CMK (cell line): Measurements from ENCODE around the gene PTPRN.
"Not testable (repeated sequence)": the region's sequence is repeated elsewhere in the genome, so short reads cannot be mapped to it uniquely, and the experiment has no call there.

Experiments used
- DNase-seq: peaks from one replicate; pipeline ENCODE4 v3.0.0-alpha.2; 2010; ENCODE audit warnings: low read depth

PTPRN gene

DNA sequence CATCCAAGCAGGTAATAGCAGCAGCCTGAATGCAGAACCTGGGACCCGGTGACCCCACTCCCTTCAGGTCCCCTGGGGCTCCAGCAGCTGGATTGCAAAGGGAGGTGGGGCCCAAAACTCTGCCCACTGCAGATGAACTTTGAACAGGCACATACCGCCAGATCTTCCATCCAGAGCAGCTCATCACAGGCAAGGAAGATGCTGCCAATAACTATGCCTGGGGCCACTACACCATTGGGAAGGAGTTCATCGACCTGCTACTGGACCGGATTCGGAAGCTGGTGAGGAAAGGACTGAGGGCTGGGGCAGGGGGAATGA is 39.2 kb downstream of the PTPRN start:
- DNase-seq, result no peak

DNA sequence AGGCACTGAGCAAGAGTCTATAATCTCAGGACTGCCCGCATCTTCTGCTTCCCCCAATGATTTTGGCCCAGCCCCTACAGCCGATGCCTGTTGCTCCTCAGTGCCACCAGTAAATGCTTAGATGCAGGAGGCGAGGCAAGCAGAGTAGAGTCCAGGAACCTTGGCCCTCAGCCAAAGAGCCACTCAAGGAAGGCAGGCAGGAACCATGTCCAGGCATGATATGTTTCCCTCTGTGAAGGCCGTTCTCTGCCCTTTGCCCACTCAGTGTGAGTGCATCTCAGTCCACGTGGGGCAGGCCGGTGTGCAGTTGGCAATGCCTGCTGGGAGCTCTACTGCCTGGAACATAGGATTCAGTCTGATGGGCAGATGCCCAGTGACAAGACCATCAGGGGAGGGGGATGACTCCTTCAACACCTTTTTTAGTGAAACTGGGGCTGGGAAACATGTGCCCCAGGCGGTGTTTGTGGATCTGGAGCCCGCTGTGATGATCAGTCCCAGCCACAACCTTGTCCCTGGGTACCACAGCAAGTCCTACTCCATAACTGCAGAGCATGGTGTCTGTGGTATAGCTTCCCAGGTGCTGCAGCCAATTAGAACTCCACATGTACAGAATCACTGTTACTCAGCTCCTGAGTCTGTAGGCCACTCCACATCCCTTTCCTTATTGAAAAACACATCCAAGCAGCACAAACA is 39.7 kb downstream of the PTPRN start:
- DNase-seq, result no peak

- no peak for DNase-seq
These were observed 40.9 kb downstream of the PTPRN start for GRCh38 chr2:219268294-219268693.

- DNase-seq, result no peak
These were observed 42.3 kb downstream of the PTPRN start for GRCh38 chr2:219266886-219267285.

DNA sequence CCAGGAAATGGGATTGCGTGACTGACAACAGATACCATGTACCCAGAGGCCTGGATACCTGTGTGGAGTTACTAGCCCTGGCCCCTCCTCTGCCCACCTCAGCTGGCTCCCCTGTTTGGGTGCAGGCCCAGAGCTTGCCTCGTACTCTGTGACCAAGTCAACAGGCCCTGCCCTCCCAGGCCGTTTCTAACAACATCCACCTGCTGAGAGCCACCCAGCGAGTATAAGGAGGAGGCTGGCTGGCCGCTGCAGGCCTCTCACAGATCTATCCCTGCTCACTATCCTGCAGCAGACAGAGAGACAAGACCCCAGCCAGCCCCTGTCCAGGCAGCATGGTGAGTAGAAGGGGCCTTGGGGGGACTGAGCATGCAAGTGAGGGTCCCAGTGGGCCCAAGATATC is 43.0 kb downstream of the PTPRN start:
- DNase-seq, result no peak

DNA sequence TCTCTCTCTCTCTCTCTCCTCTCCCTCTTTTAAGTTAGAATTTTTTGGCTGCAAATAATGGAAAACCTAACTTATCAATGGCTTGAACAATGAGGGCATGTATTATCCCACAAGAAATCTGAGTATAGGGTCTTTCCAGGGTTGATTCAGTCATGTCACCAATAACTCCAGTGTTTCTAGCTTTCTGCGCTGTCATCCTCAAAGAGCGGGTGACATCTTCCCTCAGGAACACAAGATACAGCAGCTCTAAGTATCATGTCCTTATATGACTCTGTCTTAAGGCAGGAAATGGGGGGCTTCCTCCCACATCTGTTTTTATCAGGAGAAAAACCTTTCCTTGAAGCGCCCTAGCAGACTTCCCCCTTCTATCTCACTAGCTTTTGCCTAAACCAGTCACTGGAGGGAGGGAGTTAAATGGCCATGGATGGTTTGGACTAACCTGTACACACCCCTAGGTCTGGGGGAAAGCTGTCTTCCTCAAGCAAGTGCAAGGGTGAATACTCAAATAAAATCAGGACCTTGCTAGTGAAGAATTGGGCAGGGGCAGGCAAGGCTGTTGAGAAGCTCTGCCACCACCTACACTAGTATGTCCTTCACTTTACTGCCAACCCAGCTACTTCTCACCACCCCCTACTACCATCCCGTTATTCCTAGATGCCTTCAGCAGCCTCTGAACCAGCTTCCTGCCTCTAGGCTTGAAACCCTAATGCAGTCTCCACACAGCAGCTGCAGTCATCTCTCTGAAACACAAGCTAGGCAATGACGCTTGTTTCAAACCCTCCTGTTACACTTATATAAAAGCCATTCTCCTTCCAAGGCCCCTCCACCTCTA is 48.0 kb downstream of the PTPRN start:
- DNase-seq, result no peak

DNA sequence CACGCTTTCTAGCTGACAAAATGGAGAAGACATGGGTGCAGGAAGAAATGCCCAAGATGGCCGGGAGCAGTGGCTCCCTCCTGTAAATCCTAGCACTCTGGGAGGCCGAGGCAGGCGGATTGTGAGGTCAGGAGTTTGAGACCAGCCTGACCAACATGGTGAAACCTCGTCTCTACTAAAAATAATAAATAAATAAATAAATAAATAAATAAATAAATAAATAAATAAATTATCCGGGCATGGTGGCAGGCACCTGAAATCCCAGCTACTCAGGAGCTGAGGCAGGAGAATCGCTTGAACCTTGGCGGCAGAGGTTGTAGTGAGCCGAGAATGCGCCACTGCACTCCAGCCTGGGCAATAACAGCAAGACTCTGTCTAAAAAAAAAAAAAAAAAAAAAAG is 50.3 kb downstream of the PTPRN start:
- not testable (repeated sequence) for DNase-seq

DNA sequence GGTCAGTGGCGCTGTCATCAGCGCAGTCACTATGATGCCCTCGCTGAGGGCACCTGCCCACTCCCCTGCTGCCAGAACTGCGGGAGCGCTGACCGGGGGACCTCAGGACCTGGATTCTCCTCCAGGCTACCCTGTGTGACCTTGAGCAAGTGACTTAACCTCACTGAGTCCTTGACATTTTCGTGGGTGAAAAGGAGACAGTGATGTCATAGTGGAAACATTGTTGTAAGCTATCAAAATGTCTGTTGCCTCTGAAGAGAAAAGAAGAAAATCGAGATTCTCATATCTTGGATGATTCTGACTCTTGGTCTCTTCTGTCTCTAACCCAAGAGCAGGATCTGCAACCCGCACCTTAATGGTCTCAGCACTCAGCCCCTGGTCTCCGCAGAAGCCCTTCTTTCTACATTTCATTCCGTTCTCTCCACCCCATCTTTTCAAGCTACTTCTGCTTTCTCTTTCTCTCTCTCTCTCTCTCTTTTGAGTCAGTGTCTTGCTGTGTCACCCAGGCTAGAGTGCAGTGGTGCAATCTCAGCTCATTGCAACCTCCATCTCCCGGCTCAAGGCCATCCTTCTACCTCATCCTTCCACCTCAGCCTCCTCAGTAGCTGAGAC is 54.5 kb downstream of the PTPRN start:
- no peak for DNase-seq

GRCh38 chr2:219253753-219254589 is 55.2 kb downstream of the PTPRN start, which contains the start of gene TUBA4A:
Gene TUBA4A (minus strand): TSS chr2:219253918. CDS start chr2:219253858, 60 bp downstream.
- no peak for DNase-seq

GRCh38 chr2:219252900-219253752 is 56.1 kb downstream of the PTPRN start, which contains the start of gene TUBA4B:
Gene TUBA4B (plus strand): TSS chr2:219253243. CDS start chr2:219253408, 165 bp downstream.
- DNase-seq, result no peak

GRCh38 chr2:219252570-219252899 is 56.7 kb downstream of the PTPRN start:
- DNase-seq, result no peak

DNA sequence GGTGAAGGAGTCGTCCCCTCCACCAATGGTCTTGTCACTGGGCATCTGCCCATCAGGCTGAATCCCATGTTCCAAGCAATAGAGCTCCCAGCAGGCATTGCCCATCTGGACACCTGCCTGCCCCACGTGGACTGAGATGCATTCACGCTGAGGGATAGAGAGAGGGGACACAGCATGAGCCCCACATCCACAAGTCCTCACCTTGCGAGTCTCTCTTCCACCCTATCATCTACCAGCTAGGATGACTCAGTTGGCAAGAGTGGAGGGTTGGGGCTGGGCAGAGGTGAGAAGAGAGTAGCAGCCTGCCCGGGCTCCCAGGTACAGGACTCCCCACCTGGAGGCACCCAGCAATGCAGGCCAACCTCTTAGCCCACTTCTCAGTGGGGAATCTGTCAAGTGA is 57.1 kb downstream of the PTPRN start:
- no peak for DNase-seq

DNA sequence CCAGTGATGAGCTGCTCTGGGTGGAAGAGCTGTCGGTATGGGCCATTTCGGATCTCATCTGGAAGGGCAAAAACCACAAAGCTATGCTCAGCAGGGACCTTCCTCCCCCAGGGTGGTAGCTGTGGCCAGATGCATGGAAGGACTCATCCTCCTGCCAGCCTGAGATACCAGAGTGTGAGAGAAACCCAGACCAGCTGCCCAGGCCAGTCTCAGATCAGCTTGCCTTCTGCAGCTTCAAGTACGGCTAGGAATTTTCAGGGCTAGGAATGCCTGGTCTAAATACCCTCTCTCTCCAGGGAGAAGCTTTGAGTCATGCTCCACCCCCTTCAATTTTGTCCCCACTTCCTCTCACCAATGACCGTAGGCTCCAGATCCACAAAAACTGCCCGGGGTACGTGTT is 57.5 kb downstream of the PTPRN start:
- no peak for DNase-seq

- no peak for DNase-seq
These were observed 59.0 kb downstream of the PTPRN start for GRCh38 chr2:219250049-219250781.

DNA sequence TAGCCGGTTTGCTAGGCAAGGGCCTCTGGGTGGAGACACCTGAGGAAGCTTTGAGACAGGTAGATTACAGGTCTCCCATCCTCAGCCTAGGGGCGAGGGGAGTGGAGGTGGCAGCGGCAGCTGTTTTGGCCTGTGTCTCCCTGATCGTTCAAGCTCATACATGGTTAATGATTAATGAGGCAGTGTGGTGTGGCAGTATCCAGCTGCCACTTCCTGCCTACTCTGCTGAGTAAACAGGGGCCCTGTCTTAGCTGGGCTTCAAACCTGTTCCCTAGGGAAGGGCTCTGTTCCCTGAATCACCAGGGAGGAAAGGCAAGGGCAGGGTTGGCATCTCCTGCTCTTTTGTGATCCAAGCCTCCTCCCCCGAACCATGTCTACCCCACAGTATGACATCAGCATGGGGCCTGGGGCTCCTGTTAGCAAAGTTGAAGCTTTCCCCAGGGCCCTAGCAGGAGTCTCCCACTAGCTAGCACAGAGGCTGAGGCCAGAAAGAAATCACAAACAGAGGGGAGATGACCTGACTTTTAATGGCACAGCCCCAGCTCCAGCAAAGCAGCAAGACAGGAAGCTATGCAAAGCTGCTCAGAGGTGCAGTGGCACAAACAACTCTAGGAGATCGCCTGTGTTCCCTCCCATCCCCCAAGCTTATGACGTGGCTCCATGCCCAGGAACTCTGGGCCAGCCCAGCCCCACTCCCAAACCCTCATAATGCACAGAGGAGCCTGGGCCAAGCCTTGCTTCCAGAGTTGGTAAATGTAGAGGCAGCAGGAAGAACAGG is 59.8 kb downstream of the PTPRN start:
- no peak for DNase-seq

GRCh38 chr2:219248845-219249202 is 60.4 kb downstream of the PTPRN start:
- DNase-seq, result no peak

GRCh38 chr2:219247678-219248642 is 61.2 kb downstream of the PTPRN start:
- DNase-seq, result no peak

- no peak for DNase-seq
These were observed 62.6 kb downstream of the PTPRN start for GRCh38 chr2:219246559-219246958.

- no peak for DNase-seq
These were observed 63.3 kb downstream of the PTPRN start for GRCh38 chr2:219245899-219246230.
